HG02943 (cell line): ENCODE results near the gene INTU.
"Not testable (repeated sequence)": the region's sequence is repeated elsewhere in the genome, so short reads cannot be mapped to it uniquely, and the experiment has no call there.

Experiments used
- ATAC-seq: cut with Tn5 transposase; IDR thresholded peaks from one replicate; pipeline ENCODE4 v1.9.1; 2021; ENCODE audit warnings: mild to moderate bottlenecking, low read depth, moderate library complexity; ENCODE audit not compliant: unreplicated experiment

INTU gene

GRCh38 chr4:127642169-127642568 is 9.4 kb downstream of the INTU start:
- ATAC-seq, result no peak

DNA sequence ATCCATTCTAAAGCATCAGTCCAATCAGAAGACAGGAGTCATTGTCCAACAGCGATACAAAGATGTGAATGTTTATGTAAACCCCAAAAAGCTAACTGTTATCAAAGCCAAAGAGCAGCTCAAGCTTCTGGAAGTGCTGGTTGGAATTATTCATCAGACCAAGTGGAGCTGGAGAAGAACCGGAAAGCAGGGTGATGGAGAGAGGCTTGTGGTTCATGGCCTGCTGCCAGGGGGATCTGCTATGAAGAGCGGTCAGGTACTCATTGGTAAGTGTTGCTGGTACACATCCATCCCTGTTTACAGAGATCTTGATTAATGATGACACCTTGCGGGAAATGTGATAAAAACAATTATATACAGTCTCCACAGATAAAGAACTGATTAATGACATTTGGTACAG is 11.0 kb downstream of the INTU start:
- ATAC-seq, result no peak

DNA sequence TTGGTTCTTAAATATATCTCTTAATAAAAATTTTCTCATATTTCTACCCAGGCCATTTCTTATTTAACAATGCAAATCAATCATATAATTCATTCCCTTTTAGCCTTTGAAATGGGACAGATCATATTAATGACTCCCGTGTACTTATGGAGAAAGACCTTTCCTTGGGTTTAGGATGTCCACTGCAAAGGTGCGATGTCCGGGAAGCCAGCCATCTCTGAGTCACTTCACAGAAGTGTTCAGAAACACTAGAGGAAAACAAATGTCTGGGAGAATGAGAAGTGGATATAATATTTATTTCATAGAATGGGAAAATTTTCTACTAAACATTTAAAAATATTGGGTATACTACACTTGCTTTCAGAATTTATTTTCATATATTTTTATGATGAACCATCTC is 15.3 kb downstream of the INTU start:
- no peak for ATAC-seq

DNA sequence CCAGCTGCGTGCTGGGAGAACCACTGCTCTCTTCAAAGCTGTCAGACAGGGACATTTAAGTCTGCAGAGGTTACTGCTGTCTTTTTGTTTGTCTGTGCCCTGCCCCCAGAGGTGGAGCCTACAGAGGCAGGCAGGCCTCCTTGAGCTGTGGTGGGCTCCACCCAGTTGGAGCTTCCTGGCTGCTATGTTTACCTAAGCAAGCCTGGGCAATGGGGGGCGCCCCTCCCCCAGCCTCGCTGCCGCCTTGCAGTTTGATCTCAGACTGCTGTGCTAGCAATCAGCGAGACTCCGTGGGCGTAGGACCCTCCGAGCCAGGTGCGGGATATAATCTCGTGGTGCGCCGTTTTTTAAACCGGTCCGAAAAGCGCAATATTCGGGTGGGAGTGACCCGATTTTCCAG is 22.8 kb downstream of the INTU start:
- ATAC-seq, result not testable (repeated sequence)

GRCh38 chr4:127656047-127656680 is 23.4 kb downstream of the INTU start:
- ATAC-seq, result no peak

- no peak for ATAC-seq
Measured at GRCh38 chr4:127660284-127660885, 27.6 kb downstream of the INTU start.

DNA sequence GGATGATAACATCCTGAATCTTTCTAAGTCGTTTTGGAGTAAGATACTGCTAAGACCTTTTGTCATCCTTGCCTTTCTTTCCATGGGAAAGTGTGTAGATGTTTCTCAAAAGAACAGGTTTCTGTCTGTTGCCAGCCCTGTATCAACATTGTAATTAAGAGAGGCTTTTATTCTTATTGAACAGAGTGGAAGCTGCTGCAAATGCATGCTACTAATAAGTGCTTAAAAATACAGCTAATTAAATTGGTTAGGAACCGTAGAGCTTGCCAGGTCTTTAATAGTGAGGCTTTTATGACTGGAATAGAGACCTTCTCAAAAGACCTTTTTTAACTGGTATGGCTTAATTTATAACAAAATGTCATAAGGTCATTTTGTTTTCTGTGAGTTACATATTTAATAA is 34.4 kb downstream of the INTU start:
- no peak for ATAC-seq

GRCh38 chr4:127667772-127668171 is 35.0 kb downstream of the INTU start:
- no peak for ATAC-seq

DNA sequence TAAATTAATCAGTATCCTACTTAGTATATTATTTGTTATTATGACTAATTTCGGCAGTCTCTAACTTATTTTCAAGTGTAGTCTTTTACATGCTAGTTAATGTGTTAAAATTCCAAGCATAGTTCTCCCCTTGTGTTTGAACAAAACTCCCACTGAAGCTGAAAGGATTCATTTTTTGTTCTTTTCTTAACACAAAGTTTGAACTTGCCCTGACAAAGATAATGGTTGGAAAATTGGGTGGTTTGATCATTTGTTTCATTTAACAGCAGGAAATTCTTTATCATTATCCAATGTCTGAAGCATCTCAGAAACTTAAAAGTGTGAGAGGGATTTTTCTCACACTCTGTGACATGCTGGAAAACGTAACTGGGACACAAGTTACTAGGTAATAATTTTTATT is 36.0 kb downstream of the INTU start:
- no peak for ATAC-seq

- ATAC-seq, result no peak
Measured at GRCh38 chr4:127669691-127670090, 36.9 kb downstream of the INTU start.

GRCh38 chr4:127672111-127672510 is 39.4 kb downstream of the INTU start:
- no peak for ATAC-seq

DNA sequence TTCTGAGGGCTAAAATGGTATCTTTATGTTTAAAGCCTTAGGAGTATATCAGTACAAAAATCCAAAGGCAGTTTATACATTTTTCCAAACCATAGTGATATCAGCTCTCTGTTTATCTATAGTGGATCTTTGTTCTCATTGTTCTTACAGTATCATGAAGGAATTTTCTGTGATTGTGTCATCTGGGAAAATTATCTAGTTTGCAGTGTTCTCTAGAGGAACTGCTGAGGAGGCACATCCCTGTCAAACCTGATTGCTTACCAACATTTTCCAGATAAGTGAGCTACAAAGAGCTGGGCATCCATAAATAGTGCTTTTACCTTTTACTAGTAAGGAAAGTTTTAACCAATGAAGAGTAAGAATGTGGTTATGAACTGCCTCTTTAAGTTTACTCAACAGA is 52.5 kb downstream of the INTU start:
- no peak for ATAC-seq

DNA sequence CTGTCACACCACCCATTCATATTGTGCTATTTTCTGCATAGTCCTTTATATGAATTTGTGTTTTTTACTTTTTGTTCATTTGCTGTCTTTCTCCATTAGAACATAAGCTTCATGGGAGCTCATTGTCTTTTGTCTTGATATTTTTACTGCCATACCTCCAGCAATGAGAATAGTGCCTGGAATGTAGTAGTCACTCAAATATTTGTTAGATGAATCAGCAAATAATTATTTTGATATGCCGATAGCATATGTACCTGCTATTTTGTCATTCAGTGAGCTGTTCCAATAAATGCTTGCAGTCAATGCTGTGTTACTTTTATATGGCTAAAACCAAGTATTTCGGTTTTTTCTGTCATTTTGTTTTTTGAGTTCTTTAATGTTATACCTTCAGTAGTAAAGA is 53.9 kb downstream of the INTU start:
- no peak for ATAC-seq

GRCh38 chr4:127687580-127687979 is 54.8 kb downstream of the INTU start:
- no peak for ATAC-seq

DNA sequence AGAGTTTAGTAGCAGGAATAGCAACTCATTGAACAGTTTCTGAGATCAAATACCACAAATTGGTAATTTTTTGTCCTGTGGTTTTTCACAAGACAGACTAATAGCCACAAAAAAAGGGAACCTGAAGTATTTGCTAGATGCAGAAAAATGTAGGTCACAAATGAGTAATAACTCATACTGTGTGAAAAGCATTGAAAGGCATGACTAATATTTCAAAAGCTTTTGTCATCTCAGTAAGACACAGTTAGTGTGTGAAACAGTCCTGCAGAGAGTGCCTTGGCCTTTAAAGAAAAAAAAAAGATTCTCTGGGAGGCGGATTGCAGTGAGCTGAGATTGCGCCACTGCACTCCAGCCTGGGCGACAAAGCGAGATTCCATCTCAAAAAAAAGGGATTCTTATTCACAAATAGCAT is 66.0 kb downstream of the INTU start:
- peak; percentile 99 for ATAC-seq

DNA sequence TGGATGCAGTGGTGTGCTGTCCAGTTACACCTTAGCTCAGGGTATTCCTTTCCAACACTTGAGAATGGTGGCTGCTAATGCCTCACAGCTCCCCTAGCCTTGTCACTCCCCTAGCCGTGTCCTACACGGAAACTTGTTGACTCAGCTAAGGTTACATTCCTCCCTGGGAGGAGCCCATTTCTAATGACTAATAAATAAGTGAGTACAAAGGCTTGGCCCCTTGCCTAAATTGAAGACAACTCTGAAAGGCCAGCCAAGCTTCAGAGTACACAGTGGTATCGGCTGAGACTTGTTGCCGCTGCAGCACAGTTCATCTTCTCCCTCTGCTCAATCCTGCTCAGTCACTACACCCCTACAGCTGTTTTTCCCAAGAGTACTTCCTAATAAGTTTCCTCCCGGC is 76.2 kb downstream of the INTU start:
- ATAC-seq, result no peak

DNA sequence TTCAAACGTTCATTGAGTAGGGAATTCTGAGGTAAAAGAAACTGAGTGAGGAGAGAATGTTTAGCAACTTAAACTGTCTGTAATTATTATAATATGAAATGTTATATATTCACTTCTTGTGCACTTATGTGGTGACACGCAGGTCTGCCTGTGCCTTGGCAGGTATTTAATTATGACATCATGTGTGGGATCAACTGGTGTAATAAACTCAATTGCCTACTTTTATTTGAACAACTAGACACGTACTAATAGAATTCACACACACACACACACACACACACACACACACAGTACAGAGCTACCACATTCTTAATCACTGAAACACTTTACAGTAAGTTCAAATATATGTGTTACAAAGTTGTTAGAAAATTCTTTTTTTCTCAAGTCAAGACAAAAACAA is 76.7 kb downstream of the INTU start:
- ATAC-seq, result no peak

DNA sequence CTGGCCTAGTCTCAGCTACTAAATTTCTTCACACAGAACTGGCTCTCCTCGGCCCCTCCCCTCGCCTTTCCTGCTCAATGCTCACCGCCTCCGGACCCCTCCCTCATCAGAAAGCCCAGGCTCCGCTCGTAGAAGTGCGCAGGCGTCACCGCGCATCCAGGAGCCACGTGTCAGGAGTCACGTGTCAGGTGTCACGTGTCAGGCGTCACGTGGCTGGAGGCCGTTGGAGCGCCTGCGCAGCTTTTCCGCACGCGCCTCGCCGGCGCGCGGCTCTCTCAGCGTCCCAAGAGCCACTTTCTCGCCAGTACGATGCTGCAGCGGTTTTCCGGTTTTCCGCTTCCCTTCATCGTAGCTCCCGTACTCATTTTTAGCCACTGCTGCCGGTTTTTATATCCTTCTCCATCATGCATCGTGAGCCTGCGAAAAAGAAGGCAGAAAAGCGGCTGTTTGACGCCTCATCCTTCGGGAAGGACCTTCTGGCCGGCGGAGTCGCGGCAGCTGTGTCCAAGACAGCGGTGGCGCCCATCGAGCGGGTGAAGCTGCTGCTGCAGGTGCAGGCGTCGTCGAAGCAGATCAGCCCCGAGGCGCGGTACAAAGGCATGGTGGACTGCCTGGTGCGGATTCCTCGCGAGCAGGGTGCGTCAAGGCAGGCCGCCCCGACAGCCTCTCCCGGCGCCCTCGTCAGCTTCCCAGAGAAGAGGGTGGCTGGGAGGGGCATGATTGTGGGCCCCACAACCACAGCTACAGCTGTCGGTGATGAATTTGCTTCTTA is 97.6 kb downstream of the INTU start, which contains the start of gene SLC25A31:
SLC25A31 (plus strand) TSS at position 259 of the 772 bp plus-strand sequence; CDS start at position 405, 146 bp downstream.
- no peak for ATAC-seq

GRCh38 chr4:127731406-127731805 is 98.6 kb downstream of the INTU start:
- ATAC-seq, result no peak

DNA sequence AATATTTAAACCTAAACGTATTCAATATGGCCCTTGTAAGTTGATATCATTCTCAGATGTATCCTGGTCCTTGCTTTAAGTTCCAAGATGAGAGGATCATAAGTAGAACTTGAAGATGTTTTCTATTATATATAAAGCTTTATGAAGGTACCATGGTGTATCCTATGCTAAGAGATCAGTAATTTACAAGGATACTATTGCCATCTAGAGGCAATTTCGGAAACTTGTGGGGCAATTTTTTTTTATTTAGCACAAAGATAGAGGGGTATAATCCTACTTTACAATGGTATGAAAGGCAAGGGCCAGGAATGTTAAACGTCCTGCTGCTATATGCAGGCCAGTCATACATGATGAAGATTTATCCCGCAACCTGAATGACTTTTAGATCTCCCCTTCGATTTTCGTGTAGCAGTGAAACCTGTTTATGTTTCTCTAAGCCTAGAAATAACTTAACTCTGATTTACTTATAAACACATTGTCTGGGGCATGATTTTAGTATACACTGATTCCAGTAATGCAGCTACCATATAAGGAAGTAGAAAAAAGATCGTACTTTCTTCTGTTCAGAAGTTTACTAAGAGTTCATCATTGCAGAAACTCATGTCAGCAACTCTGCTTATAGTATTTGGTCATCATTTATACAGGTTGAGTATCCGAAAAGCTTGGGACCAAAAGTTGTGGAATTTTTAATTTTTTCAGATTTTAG is 100.0 kb downstream of the INTU start:
- peak; percentile 83 for ATAC-seq

DNA sequence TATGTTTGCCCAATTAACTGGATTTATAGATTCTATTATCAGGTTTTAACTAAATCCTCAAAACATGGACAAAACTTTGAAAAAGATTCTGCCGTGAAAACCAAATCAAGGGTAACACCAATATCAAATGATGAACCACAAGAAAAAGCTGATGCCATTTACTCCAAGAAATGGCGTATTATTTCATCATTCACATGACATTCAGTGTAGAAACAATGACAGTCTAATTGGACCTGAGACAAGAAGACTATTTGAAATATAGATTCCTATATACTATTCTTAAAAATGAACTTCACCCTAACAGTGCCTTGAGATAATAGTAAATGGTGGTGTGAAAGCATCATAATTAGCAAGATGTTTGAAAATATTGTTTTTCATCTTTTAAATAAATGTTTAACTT is 102.2 kb downstream of the INTU start:
- ATAC-seq, result no peak
